ENCODE data around the gene KBTBD6. TPM values are rescaled to one million over a fixed set of nuclear protein-coding genes. Genes with fewer than 3 reads are reported as not detected.
"Not testable (repeated sequence)": the region's sequence is repeated elsewhere in the genome, so short reads cannot be mapped to it uniquely, and the experiment has no call there.

The KBTBD6 gene
- total RNA-seq, 1 donor from 2014 or later, result 11.1 TPM

GRCh38 chr13:41136396-41137031 is 3.9 kb upstream of the KBTBD6 start:
- DNase-seq (ENCODE audit: low spot score), result no peak

DNA sequence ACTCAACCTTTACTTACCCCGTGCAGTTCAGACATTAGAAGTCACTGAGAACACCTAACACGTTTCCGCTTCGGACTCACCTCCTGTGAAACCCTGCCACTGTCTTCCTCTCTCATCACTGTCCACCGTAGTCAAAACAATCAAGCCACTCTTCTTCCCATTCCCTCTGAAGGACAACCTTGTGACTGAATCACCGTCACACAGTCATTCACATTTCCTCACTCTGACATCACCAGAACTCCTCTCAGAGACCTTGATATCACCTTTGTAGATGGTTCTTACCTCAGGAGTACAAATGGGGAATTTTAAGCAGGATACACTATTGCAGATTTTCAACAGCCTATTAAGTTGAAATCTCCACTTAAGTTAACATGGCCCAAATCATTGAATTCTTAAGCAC is 1.3 kb upstream of the KBTBD6 start:
- DNase-seq (ENCODE audit: low spot score), result no peak

GRCh38 chr13:41131660-41132511 is 716 bp downstream of the KBTBD6 start:
- DNase-seq (ENCODE audit: low spot score), result not testable (repeated sequence)

DNA sequence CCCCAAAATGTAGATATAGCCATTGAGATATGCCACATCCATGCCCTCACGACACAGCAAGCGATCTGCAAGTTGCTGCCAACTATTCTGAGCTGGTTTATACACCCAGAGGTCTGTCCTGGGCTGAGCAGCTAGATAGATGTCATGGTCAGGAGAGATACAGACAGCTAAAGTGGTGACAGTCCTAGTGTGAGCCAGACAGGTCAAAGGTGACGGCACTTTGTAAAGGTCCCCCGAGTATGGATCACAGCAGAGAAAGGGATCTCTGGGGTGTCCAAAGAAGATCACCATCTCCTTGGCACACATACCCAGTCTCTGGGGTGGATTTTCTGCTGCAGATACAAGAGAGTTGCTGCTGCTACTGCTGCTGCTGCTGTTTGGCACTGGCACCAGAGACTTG is 1.4 kb downstream of the KBTBD6 start:
- not testable (repeated sequence) for DNase-seq (ENCODE audit: low spot score)

DNA sequence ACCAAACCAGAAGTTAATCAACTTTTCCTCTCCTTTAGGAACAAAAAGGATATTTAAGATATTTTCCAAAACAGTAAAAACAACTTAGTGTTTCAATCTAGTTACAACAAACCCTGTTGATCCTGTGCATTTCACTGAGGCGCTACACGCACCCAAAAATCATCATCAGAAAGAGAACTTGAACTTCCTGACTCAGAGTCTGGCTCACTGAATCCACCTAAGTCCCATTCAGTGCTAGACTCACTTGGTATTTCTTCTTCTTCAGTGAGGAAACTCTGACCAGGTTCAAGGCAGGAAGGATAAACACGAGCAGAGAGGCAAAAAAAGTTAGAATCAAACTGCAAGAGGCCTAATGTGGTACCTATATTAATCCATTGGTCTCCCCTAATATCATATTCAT is 2.2 kb downstream of the KBTBD6 start:
- no peak for DNase-seq (ENCODE audit: low spot score)

- DNase-seq (ENCODE audit: low spot score), result no peak
These were observed 4.9 kb downstream of the KBTBD6 start for GRCh38 chr13:41127701-41128100.

GRCh38 chr13:41122838-41123237 is 9.8 kb downstream of the KBTBD6 start:
- peak; percentile 10 for DNase-seq (ENCODE audit: low spot score)

DNA sequence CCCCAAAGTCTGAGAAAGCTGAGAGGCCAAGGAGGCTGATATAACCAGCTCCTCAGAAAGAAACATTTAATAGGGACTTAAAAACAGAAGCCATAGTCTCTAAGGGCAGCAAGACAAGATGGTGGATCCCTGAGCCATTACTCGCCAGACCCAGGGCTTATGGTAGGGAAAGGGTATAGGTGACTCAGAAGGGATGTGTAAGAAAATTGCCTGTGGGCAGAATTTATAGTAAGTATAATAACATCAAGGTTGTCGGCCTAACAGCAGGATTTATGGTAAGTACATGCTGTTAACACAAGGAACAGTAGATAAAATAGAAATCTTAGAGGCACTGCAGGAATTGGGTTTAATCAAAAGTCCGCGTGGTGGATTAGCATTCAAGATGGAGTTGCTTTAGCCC is 14.7 kb downstream of the KBTBD6 start:
- DNase-seq (ENCODE audit: low spot score), result peak; percentile 52

DNA sequence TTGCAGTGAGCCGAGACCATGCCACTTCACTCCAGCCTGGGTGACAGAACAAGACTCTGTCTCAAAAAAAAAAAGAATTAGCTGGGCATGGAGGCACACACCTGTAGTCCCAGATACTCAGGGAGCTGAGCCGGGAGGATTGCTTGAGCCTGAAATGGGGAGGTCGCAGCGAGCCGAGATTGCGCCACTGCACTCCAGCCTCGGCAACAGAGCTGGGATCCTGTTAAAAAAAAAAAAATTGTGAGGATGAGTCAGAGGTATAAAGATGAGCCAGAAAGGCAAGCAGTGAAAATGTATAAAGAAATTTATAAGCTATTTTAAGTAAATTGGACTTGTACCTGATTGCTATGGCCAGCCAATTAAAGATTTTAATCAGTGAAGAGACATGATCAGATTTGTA is 21.1 kb downstream of the KBTBD6 start:
- DNase-seq (ENCODE audit: low spot score), result no peak

DNA sequence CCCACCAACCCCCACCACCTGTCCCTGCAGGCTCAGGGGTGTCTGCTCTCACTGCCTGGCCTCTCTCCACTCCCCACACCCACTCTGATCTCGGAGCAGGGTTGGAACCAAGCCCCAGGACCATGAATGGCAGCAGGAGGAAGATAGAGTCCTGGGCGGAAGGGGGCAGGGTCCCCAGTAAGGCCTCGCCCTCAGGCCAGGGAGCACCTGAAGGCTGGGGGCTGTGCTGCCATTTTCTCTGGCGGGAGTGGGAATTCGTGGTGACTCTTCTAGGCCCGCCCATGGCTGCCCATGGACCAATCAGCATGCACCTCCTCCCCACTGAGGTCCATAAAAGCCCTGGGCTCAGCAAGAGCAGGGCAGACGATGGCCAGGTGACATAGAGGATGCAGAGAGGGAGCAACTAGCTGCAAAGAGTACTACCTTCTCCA is 25.0 kb downstream of the KBTBD6 start:
- no peak for DNase-seq (ENCODE audit: low spot score)

GRCh38 chr13:41107104-41107571 is 25.5 kb downstream of the KBTBD6 start:
- no peak for DNase-seq (ENCODE audit: low spot score)

GRCh38 chr13:41099986-41100385 is 32.6 kb downstream of the KBTBD6 start:
- no peak for DNase-seq (ENCODE audit: low spot score)

DNA sequence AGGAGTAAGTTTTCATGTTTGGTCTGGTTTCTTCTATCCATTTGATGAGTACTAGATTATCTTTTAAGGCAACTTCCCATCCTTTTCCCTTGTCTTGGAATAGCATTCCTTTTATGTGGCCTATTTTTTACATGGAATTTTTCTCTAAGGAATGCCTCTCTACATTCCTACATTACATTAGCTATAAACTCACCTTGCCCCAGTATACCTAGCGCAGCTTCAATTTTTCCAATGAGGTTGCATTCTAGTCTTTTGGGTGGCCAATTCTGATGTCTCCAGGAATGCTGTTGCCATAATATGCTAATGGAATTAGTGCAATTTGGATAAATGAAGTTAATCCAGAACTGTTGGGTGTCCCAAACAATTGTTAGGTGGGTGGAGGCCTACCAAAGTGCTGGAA is 33.8 kb downstream of the KBTBD6 start:
- no peak for DNase-seq (ENCODE audit: low spot score)

GRCh38 chr13:41095681-41096080 is 36.9 kb downstream of the KBTBD6 start:
- DNase-seq (ENCODE audit: low spot score), result not testable (repeated sequence)

GRCh38 chr13:41085961-41086585 is 46.5 kb downstream of the KBTBD6 start:
- no peak for DNase-seq (ENCODE audit: low spot score)

GRCh38 chr13:41079725-41080124 is 52.9 kb downstream of the KBTBD6 start:
- DNase-seq (ENCODE audit: low spot score), result no peak

Other genes starting within 250 kb of the KBTBD6 start
- gene ELF1, start 113.5 kb downstream of the KBTBD6 start, total RNA-seq (ENCODE audit: insufficient read depth, low replicate concordance), result 67.4 TPM
- 24.1 TPM for gene WBP4, start 71.3 kb downstream of the KBTBD6 start, total RNA-seq (ENCODE audit: insufficient read depth, low replicate concordance)
- gene KBTBD7, start 61.8 kb upstream of the KBTBD6 start, total RNA-seq (ENCODE audit: insufficient read depth, low replicate concordance), result 14.7 TPM
- 14.2 TPM for gene MTRF1, start 130.8 kb upstream of the KBTBD6 start, total RNA-seq (ENCODE audit: insufficient read depth, low replicate concordance)
- gene NAA16, start 178.5 kb upstream of the KBTBD6 start, total RNA-seq (ENCODE audit: insufficient read depth, low replicate concordance), result 12.3 TPM

Data from umbilical cord (tissue), 2 donors.